ENCODE data around the gene FOXC2. TPM values are rescaled to one million over a fixed set of nuclear protein-coding genes. Genes with fewer than 3 reads are reported as not detected.

FOXC2 gene
- total RNA-seq, 4 donors from 2014 or later: 0.09 to 0.57 (median 0.40) TPM

- Histone ChIP-seq H3K36me3 (no peaks in the 10 kb centered on the region), H3K4me3 (no peak overlapping the region), H3K27me3 (peaks cover 0 to 58% (median 0%) of the 10 kb centered on the region in 4 donors), H3K27ac (no peak overlapping the region), H3K4me1 (peaks cover 9 to 26% (median 13%) of the 10 kb centered on the region in 3 donors), H3K9me3 (no peaks in the 10 kb centered on the region)
- TF ChIP-seq POLR2A (IDR thresholded peaks at IDR 0.05): no peak
- TF ChIP-seq CTCF (IDR thresholded peaks at IDR 0.05): no peak
- DNase-seq: no peak
- intact Hi-C loops (cut with DNase I): loop anchor here (10.0 kb wide), 1 partner anchor 698 kb away; no protein-coding TSS in a partner anchor
- WGBS, 2 donors: 80% methylated on average over 1 to 4 of the region's 5 CpGs
These were observed 43.4 kb upstream of the FOXC2 start for GRCh38 chr16:86523166-86523740.

- peaks cover 9 to 20% (median 13%) of the 10 kb centered on the region in 3 donors for H3K4me1 ChIP-seq
- no peaks in the 10 kb centered on the region for H3K9me3 ChIP-seq
- 18 to 55% methylated on average over 2 to 6 of the region's 6 CpGs for WGBS, 2 donors
- TF ChIP-seq CTCF (IDR thresholded peaks at IDR 0.05) (no peak), POLR2A (IDR thresholded peaks at IDR 0.05) (no peak)
- H3K36me3 ChIP-seq: no peaks in the 10 kb centered on the region
- H3K27me3 ChIP-seq: peaks cover 0 to 50% (median 0%) of the 10 kb centered on the region in 4 donors
- DNase-seq: no peak
- no peak overlapping the region for H3K27ac ChIP-seq
- no peak overlapping the region for H3K4me3 ChIP-seq
- intact Hi-C loops (cut with DNase I): loop anchor here (10.0 kb wide), 1 partner anchor 699 kb away; no protein-coding TSS in a partner anchor
These were observed 42.6 kb upstream of the FOXC2 start for GRCh38 chr16:86524029-86524428.

GRCh38 chr16:86525696-86526095 lies 40.9 kb upstream of the FOXC2 start:
- Histone ChIP-seq H3K9me3 (no peaks in the 10 kb centered on the region), H3K4me1 (peaks cover 0 to 9% (median 0%) of the 10 kb centered on the region in 3 donors), H3K36me3 (no peaks in the 10 kb centered on the region), H3K4me3 (no peak overlapping the region), H3K27me3 (peaks cover 0 to 34% (median 0%) of the 10 kb centered on the region in 4 donors), H3K27ac (no peak overlapping the region)
- TF ChIP-seq POLR2A (IDR thresholded peaks at IDR 0.05) (no peak), CTCF (IDR thresholded peaks at IDR 0.05) (no peak)
- DNase-seq: no peak
- intact Hi-C loops (cut with DNase I): loop anchor here (10.0 kb wide), 1 partner anchor 701 kb away; no protein-coding TSS in a partner anchor
- 62 to 71% methylated on average over 7 to 9 of the region's 12 CpGs for WGBS, 2 donors

- H3K9me3 ChIP-seq: no peaks in the 10 kb centered on the region
- no peak overlapping the region for H3K27ac ChIP-seq
- intact Hi-C loops (cut with DNase I): loop anchor here (10.0 kb wide), 1 partner anchor 703 kb away; no protein-coding TSS in a partner anchor
- H3K36me3 ChIP-seq: peaks cover 0 to 13% (median 0%) of the 10 kb centered on the region in 3 donors
- H3K4me1 ChIP-seq: peaks cover 0 to 16% (median 0%) of the 10 kb centered on the region in 3 donors
- H3K4me3 ChIP-seq: no peak overlapping the region
- H3K27me3 ChIP-seq: peaks cover 0 to 18% (median 0%) of the 10 kb centered on the region in 4 donors
- 91 to 94% methylated on average over 13 to 15 of the region's 15 CpGs for WGBS, 2 donors
- TF ChIP-seq POLR2A (IDR thresholded peaks at IDR 0.05): no peak
- TF ChIP-seq CTCF (IDR thresholded peaks at IDR 0.05): no peak
- DNase-seq: no peak
These were observed 39.3 kb upstream of the FOXC2 start for GRCh38 chr16:86527366-86527765.

Measured in esophagus squamous epithelium (tissue), 5 donors.